ENCODE measurements around the gene SCAPER.

DNA sequence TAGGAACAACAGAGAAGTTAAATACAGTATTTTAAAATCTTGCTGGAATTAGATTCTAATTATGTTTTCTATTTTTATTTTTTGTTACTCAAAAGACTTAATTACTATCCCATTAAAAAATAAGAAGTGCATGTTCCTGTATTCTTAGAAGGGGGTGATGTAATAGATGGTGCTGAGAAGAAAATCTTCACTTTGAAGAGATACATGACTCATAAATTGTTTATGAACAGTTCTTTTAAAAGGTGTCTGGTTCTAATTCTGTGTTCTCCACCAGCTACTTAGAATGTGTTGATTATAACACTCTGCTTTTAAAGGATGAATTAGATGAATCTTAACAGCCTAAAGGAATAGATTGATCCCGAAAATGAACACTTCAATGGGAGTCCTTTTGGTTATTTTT, 34.6 kb upstream of the SCAPER start:
- TF ChIP-seq, protein P1, sequence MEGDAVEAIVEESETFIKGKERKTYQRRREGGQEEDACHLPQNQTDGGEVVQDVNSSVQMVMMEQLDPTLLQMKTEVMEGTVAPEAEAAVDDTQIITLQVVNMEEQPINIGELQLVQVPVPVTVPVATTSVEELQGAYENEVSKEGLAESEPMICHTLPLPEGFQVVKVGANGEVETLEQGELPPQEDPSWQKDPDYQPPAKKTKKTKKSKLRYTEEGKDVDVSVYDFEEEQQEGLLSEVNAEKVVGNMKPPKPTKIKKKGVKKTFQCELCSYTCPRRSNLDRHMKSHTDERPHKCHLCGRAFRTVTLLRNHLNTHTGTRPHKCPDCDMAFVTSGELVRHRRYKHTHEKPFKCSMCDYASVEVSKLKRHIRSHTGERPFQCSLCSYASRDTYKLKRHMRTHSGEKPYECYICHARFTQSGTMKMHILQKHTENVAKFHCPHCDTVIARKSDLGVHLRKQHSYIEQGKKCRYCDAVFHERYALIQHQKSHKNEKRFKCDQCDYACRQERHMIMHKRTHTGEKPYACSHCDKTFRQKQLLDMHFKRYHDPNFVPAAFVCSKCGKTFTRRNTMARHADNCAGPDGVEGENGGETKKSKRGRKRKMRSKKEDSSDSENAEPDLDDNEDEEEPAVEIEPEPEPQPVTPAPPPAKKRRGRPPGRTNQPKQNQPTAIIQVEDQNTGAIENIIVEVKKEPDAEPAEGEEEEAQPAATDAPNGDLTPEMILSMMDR (IDR thresholded peaks at IDR 0.05 in 2 of 3, conservative IDR thresholded peaks at IDR 0.05 in 1 of 3; ENCODE audit: control insufficient read depth in 2 of 3, extremely low read depth in 1 of 3, insufficient read depth in 1 of 3, low read depth in 3 of 3, low read length in 3 of 3): no peak
- TF ChIP-seq HDGF (IDR thresholded peaks at IDR 0.05): no peak
- no peak for TF ChIP-seq SREBF2 (IDR thresholded peaks at IDR 0.05; ENCODE audit: low read length)
- no peak for TF ChIP-seq ASH2L (IDR thresholded peaks at IDR 0.05; ENCODE audit: borderline replicate concordance, low read depth)
- no peak for TF ChIP-seq EP300 (IDR thresholded peaks at IDR 0.05; ENCODE audit: borderline replicate concordance in 1 of 2, control insufficient read depth in 1 of 2, low read depth in 2 of 2, low read length in 2 of 2)
- TF ChIP-seq SRF (IDR thresholded peaks at IDR 0.05; ENCODE audit: low read depth in 2 of 2, low read length in 2 of 2): no peak

Data from GM12878 (cell line).